SK-N-SH treated with all-trans-retinoic acid at 6 μM for 48 hours (cell line): ENCODE data around the gene GRID1.

Experiments
- ARNTL ChIP-seq: fragments of 450-650 bp; formaldehyde crosslinking; IDR thresholded peaks from 2 replicates; pipeline ENCODE4 v1.5.0; 2020; ENCODE audit warnings: low read depth, mild to moderate bottlenecking, moderate library complexity, borderline replicate concordance
- CSDC2 ChIP-seq: fragments of 250-450 bp; sonication (Bioruptor Pico); IDR thresholded peaks from 2 replicates; pipeline ENCODE4 v1.5.0; 2020; ENCODE audit warnings: mild to moderate bottlenecking, moderate library complexity
- ESRRG ChIP-seq: fragments of 250-450 bp; sonication (Bioruptor Pico); IDR thresholded peaks from 2 replicates; pipeline ENCODE4 v1.6.1; 2021; ENCODE audit warnings: mild to moderate bottlenecking
- OSR1 ChIP-seq: fragments of 250-450 bp; sonication (Bioruptor Pico); IDR thresholded peaks from 2 replicates; pipeline ENCODE4 v1.8.0; 2022; ENCODE audit warnings: moderate library complexity, mild to moderate bottlenecking, inconsistent platforms
- PPARA ChIP-seq: fragments of 250-450 bp; sonication (Bioruptor Pico); IDR thresholded peaks from 2 replicates; pipeline ENCODE4 v1.5.0; 2020; ENCODE audit warnings: mild to moderate bottlenecking, borderline replicate concordance
- RARB ChIP-seq: fragments of 250-450 bp; sonication (Bioruptor Pico); IDR thresholded peaks from 2 replicates; pipeline ENCODE4 v1.8.0; 2021; ENCODE audit warnings: mild to moderate bottlenecking, moderate library complexity
- SNAI2 ChIP-seq: fragments of 250-450 bp; sonication (Bioruptor Pico); IDR thresholded peaks from 2 replicates; pipeline ENCODE4 v1.5.0; 2020; ENCODE audit warnings: mild to moderate bottlenecking, moderate library complexity
- ZFP30 ChIP-seq: fragments of 450-650 bp; formaldehyde crosslinking; IDR thresholded peaks from 2 replicates; pipeline ENCODE4 v1.5.0; 2022; ENCODE audit warnings: mild to moderate bottlenecking, moderate library complexity
- ZNF565 ChIP-seq: fragments of 450-650 bp; formaldehyde crosslinking; conservative IDR thresholded peaks from 2 replicates; pipeline ENCODE4 v1.5.0; 2020; ENCODE audit warnings: low read depth, mild to moderate bottlenecking, moderate library complexity
- TF ChIP-seq, protein P1 (sequence below): fragments of 250-450 bp; sonication (Bioruptor Pico); IDR thresholded peaks from 2 replicates; pipeline ENCODE4 v1.5.1; 2021; ENCODE audit warnings: mild to moderate bottlenecking, moderate library complexity
- TF ChIP-seq, protein P2 (sequence below): fragments of 250-450 bp; sonication (Bioruptor Pico); IDR thresholded peaks from 2 replicates; pipeline ENCODE4 v1.5.1; 2020; ENCODE audit warnings: low read depth, mild to moderate bottlenecking, moderate library complexity
- TF ChIP-seq, protein P3 (sequence below): fragments of 250-450 bp; sonication (Bioruptor Pico); IDR thresholded peaks from 2 replicates; pipeline ENCODE4 v1.8.0; 2021; ENCODE audit warnings: low read depth, mild to moderate bottlenecking, moderate library complexity, borderline replicate concordance
- TF ChIP-seq, protein P4 (sequence below): fragments of 250-450 bp; sonication (Bioruptor Pico); IDR thresholded peaks from 2 replicates; pipeline ENCODE4 v1.8.0; 2020; ENCODE audit warnings: mild to moderate bottlenecking, moderate library complexity, borderline replicate concordance

DNA sequence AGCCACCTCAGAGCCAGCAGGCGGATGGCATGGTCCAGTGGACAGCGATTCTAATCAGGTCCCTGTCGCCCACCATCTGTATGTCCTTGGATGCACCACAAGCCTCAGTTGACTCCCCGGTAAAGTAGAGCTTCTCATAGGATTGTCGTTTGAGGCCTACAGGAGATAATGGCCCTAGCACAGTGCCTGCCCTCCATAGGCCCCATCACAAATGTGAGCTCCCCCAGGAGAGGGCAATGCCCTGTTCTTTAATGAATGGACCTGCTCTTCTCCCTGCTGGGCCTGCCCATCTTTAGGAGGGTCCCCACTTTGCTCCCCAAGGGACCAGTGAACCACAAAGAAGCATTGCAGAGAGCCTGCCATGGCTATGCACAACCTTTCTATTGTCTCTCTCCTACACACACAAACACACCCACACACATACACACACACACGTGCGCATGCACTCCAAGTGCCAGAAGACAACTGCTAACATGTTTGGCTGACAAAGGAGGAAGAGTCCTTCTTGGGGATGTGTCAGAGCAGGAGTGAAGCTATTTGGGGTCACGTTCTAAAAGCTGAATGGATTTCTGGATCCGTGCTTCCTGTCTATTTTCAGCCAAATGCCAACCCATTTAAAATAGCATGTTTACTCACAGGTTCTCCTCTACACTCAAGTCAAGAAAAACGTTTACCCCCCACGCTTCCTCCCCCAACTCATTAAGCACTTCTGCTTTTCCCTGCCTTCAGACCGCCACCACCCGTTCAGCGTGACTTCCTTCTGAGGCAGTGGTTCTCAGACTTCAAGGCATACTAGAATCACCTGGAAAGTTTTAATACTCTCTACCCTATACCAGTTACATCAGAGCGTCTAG is 196.1 kb downstream of the GRID1 start:
- TF ChIP-seq, protein P1, sequence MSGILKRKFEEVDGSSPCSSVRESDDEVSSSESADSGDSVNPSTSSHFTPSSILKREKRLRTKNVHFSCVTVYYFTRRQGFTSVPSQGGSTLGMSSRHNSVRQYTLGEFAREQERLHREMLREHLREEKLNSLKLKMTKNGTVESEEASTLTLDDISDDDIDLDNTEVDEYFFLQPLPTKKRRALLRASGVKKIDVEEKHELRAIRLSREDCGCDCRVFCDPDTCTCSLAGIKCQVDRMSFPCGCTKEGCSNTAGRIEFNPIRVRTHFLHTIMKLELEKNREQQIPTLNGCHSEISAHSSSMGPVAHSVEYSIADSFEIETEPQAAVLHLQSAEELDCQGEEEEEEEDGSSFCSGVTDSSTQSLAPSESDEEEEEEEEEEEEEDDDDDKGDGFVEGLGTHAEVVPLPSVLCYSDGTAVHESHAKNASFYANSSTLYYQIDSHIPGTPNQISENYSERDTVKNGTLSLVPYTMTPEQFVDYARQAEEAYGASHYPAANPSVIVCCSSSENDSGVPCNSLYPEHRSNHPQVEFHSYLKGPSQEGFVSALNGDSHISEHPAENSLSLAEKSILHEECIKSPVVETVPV: no peak
- TF ChIP-seq, protein P2, sequence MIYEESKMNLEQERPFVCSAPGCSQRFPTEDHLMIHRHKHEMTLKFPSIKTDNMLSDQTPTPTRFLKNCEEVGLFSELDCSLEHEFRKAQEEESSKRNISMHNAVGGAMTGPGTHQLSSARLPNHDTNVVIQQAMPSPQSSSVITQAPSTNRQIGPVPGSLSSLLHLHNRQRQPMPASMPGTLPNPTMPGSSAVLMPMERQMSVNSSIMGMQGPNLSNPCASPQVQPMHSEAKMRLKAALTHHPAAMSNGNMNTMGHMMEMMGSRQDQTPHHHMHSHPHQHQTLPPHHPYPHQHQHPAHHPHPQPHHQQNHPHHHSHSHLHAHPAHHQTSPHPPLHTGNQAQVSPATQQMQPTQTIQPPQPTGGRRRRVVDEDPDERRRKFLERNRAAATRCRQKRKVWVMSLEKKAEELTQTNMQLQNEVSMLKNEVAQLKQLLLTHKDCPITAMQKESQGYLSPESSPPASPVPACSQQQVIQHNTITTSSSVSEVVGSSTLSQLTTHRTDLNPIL (CRISPR knock-in tag): no peak
- TF ChIP-seq, protein P3, sequence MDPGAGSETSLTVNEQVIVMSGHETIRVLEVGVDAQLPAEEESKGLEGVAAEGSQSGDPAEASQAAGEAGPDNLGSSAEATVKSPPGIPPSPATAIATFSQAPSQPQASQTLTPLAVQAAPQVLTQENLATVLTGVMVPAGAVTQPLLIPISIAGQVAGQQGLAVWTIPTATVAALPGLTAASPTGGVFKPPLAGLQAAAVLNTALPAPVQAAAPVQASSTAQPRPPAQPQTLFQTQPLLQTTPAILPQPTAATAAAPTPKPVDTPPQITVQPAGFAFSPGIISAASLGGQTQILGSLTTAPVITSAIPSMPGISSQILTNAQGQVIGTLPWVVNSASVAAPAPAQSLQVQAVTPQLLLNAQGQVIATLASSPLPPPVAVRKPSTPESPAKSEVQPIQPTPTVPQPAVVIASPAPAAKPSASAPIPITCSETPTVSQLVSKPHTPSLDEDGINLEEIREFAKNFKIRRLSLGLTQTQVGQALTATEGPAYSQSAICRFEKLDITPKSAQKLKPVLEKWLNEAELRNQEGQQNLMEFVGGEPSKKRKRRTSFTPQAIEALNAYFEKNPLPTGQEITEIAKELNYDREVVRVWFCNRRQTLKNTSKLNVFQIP (CRISPR knock-in tag): no peak
- TF ChIP-seq ARNTL (no peak), RARB (CRISPR knock-in tag) (no peak), OSR1 (no peak), SNAI2 (no peak), ZFP30 (CRISPR knock-in tag) (no peak), CSDC2 (CRISPR knock-in tag) (no peak), ESRRG (CRISPR knock-in tag) (no peak), ZNF565 (CRISPR knock-in tag) (no peak), PPARA (no peak)
- TF ChIP-seq, protein P4, sequence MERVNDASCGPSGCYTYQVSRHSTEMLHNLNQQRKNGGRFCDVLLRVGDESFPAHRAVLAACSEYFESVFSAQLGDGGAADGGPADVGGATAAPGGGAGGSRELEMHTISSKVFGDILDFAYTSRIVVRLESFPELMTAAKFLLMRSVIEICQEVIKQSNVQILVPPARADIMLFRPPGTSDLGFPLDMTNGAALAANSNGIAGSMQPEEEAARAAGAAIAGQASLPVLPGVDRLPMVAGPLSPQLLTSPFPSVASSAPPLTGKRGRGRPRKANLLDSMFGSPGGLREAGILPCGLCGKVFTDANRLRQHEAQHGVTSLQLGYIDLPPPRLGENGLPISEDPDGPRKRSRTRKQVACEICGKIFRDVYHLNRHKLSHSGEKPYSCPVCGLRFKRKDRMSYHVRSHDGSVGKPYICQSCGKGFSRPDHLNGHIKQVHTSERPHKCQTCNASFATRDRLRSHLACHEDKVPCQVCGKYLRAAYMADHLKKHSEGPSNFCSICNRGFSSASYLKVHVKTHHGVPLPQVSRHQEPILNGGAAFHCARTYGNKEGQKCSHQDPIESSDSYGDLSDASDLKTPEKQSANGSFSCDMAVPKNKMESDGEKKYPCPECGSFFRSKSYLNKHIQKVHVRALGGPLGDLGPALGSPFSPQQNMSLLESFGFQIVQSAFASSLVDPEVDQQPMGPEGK (CRISPR knock-in tag): no peak
